ENCODE results near the gene EYS.
"Not testable (repeated sequence)": the region's sequence is repeated elsewhere in the genome, so short reads cannot be mapped to it uniquely, and the experiment has no call there.

EYS gene

GRCh38 chr6:64538722-64539121, 1168.3 kb downstream of the EYS start:
- no peak for DNase-seq

- DNase-seq, result no peak
These were observed 1179.1 kb downstream of the EYS start for GRCh38 chr6:64527899-64528298.

DNA sequence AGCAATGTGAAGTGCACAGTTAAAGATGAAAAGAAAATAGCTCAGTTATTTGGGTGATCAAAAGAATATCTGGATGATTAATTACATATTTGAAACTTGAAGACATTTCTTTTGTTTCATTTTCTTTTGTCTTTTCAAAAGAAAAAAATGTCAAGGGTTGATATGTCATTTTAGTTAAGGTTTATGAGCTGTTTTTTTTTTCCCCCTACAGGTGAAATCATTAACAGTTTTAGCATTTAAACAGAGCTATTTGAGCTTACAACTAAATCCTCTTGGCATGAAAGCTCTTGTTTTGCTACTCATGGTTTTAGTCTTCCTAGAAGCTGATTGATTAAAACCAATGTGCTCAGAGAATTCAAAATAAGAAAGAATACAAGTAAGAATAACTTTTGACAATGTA, 1184.2 kb downstream of the EYS start:
- DNase-seq, result no peak

DNA sequence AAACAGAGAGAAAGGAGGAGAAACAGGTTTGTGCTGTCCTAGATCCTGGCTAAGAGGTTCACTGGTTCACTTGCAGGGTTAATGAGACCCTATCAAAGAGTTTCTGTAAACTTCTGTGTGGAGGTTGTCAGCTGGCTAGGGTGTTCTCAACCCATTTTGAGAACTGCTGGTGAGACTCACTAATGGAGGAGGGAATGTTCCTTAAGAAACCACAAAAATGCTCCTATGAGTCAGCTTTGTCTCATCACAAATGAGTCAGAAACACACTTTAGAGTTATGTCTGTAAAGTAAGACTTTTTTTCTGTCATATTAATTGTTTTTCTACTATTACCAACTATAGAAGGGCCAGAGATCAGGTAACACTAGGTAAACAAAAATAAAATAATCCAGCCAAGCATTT, 1187.0 kb downstream of the EYS start:
- no peak for DNase-seq

DNA sequence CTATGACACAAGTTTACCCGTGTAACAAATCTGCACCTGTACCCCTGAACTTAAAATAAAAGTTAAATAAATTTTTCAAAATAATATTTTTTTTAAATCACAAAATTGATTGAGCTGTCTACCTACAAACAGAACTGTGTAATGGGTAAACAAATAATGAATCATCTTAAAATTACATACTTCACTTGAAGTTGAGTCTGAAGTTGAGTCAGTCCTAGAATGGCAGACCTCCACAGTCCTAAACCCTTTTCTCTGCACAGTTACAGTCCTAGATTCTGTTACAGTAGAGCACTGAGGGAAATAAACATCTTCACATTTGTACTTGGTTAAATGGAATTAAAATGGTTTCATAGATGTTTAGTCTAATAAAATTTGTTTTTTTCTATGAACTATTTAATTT, 1190.6 kb downstream of the EYS start:
- no peak for DNase-seq

DNA sequence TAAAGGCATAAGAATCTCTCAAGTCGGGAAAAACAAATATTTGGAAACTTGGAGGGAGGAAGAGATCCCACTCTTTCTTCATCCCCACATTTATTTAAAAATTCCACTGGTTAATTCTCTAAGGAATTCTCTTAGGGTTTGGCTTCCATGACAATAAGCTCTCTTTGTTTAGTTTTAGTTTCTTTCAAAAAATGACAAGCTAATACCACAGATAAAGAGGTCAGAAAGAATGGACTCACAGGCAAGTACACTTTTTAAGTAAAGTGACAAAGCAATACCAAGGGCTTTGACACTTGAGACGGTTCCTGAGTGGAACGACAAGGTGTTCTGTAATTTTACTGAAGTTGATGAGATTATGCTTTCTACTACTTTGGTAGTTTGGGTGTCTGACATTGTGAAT, 1199.4 kb downstream of the EYS start:
- no peak for DNase-seq

DNA sequence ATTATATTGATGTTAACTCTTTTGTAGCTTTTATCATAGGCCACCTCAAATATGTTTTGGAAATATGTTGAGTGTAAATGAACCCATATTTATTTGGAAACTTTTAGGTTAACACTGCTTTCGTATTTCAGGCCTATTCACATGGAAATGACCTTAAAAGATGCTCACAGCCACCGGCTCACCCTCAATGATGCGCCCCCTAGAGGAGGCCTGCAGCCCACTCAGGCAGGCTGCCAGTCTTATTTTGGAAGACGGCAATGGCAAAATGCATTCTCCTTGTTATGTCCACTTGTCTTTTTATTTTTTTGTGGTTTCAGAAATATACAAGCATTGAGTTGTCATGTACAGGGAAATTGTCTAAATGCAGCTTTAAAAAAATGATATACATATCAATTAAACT, 1201.7 kb downstream of the EYS start:
- DNase-seq, result no peak

DNA sequence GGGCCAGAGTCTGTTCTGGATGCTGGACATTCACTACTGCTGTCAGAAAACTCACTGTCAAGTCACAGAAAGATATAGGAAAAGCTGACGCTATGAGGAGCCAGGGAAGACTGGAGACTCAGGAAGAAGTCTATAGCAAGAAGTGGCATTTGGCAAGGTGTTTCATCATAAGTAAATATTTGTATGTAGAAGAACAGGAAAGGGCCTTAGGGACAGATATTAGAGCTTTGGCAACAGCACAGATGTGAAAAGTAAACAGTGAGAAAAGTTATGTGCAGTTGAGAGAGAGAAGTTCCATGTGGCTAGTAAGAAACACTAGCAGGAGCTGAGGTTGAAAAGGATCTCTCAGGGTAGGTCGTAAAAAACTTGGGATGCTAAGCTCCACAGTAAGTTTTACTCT, 1202.5 kb downstream of the EYS start:
- no peak for DNase-seq

DNA sequence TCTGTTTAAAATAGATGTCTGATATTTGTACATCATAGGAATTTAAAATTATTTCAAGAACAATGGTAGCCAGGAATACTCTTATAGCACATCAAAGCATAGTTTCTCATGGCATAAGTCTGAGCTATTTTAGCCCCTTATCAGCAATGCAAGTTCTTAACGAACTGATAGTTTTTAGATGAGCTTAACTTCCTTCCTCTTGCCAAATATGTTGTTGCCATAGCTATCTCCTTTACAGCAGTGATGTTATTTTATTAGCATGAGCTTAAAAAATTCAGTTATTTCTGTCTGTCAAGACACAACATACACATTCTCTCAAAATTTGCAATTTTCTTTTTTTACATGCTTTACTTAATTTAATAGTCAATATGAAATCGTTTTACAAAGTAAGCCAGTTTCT, 1204.2 kb downstream of the EYS start:
- no peak for DNase-seq

GRCh38 chr6:64497634-64498033, 1209.4 kb downstream of the EYS start:
- no peak for DNase-seq

GRCh38 chr6:64489763-64490162, 1217.3 kb downstream of the EYS start:
- no peak for DNase-seq

GRCh38 chr6:64486578-64487351, 1220.3 kb downstream of the EYS start:
- no peak for DNase-seq

DNA sequence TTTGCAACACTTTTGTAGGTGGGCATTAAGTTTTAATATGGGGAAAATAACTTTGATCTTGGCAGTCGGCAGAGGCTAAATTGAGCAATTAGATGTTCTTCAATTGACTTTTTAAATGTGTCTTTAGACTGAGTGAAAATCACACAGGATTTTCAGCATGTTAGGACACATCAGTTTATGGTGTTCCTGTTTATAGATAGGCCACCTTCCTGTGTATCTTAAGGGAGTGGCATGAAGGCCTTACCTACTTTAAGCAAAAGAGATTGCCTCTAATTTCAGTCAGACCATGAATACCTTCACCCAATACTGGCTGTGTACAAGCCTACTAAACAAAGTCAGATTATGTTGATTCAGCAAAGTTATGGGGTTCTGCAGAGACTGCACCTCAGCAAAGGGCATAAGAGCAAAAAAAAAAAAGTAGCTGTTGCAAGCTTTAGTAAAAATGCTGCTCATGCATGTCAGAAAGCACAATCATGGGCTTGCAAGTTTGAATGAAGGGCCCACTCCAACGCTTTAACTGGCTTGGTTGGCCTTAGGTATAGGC, 1223.0 kb downstream of the EYS start:
- no peak for DNase-seq

DNA sequence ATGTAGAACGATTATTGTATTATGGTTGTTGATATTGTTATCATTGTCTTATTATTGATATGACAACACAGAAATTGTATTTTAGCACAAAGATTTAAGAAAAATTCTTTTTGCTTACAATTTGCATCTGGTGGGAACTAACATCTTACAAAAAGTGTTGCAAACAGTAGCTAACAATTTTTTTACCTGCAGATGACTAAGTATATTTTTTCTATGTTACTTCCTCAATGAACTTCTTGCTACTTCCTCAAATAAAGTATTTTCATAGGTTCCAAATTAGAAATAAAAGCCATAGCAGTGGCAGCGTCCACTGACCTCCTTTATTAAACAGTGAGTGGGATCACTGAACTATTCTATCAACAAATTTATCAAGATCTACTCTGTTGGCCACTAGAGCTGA, 1224.4 kb downstream of the EYS start:
- DNase-seq, result no peak

- no peak for DNase-seq
These were observed 1227.9 kb downstream of the EYS start for GRCh38 chr6:64479134-64479533.

- no peak for DNase-seq
These were observed 1229.6 kb downstream of the EYS start for GRCh38 chr6:64477391-64477790.

DNA sequence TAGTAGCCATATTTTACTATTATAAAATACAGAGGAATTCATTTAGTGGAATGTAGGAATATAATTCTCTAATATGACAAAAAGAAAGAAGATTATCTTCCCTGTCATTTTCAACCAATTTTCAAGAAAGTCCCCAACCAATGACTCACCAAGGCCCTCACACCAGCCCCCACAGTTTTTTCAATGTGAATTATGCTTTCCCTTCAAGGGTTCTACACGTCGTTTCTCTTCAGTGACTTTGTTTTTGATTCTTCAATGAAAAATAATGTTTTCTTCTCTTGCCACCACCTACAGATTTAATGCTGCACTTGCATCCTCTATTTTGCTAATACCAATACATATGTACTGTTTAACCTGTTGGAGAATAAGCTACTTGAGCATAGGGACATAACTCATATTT, 1230.1 kb downstream of the EYS start:
- no peak for DNase-seq

- not testable (repeated sequence) for DNase-seq
These were observed 1237.6 kb downstream of the EYS start for GRCh38 chr6:64469405-64469804.

DNA sequence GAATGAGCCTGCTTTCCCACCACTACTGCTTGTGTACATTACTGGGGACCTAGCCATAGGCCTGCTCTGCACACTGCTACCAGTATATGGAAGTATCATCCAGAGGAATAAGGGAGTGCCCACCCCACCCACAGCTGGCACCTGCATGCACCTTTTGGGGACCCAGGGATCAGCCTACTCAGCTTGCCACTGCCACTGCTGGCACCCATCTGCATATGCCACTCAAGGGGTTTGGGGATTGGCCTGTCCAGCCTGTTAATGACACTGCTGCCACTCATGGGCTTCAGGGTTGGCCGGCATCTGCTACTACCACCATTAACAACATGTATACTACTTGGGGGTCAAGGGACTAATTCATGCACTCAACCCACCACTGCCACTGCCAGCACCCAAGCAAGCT, 1239.4 kb downstream of the EYS start:
- no peak for DNase-seq

- no peak for DNase-seq
These were observed 1247.5 kb downstream of the EYS start for GRCh38 chr6:64459411-64459944.

- not testable (repeated sequence) for DNase-seq
These were observed 1258.9 kb downstream of the EYS start for GRCh38 chr6:64448101-64448500.

DNA sequence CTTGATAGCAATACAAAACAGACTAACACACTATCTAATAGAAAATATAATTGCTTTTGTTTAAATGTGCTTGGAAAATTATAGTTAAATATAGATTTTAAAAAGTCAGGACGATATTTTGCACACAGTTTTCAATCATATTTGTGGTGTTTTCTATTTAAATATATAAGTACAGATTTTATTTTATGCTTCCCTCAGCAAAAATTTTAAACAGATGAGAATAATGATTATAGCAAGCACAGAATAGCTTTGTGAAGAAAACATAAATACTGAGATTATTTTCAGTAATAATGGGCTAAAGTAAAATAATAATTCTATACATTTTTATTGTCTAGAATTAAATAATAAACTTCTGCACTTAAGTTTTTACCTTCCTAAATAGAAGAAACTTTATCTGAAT, 1262.0 kb downstream of the EYS start:
- no peak for DNase-seq

DNA sequence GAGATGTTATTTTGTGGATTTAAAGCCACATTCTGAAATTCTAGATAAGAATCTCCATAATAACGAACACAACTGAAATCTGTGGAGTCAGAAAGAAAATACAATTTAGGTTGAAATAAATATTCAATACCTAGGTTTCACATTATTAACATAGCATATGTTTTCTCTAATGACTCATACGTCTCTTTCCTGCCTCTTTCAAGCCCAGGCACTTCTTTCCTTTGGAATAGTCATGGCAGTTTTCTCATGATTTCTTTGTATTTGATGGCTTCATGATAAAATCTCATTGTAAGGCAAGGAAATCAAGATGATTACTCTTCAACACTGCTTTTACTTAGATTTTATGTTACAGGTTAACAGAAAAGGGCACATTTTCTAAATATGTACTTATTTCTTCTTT, 1267.8 kb downstream of the EYS start:
- no peak for DNase-seq

DNA sequence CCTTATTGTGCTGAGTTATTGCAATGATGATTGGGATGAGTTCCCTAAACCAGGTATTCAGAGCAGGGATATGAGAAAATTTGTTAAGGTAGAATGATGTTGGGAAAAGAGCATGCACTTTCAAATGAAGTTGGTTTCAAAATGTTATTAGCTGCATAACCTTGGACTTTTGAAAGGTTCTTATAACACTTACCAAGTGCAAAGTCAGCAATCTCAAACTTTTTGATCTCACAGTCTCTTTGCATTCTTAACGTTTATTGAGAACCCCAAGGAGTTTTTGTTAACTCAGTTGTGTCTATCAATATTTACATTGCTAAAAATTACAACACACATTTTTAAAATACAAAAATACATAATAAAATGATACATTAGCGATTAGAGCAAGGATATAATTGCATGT, 1269.0 kb downstream of the EYS start:
- DNase-seq, result no peak

- DNase-seq, result no peak
These were observed 1277.1 kb downstream of the EYS start for GRCh38 chr6:64429926-64430325.

Measured in CD4-positive, alpha-beta T cell treated with Interleukin-17A for 1 hour (primary cell).